Measurements from ENCODE around the gene CTBP1. TPM values are rescaled to one million over a fixed set of nuclear protein-coding genes. Genes with fewer than 3 reads are reported as not detected.
"Not testable (repeated sequence)": the region's sequence is repeated elsewhere in the genome, so short reads cannot be mapped to it uniquely, and the experiment has no call there.

The CTBP1 gene
- polyA plus RNA-seq, 1 donor, result 119 TPM

DNA sequence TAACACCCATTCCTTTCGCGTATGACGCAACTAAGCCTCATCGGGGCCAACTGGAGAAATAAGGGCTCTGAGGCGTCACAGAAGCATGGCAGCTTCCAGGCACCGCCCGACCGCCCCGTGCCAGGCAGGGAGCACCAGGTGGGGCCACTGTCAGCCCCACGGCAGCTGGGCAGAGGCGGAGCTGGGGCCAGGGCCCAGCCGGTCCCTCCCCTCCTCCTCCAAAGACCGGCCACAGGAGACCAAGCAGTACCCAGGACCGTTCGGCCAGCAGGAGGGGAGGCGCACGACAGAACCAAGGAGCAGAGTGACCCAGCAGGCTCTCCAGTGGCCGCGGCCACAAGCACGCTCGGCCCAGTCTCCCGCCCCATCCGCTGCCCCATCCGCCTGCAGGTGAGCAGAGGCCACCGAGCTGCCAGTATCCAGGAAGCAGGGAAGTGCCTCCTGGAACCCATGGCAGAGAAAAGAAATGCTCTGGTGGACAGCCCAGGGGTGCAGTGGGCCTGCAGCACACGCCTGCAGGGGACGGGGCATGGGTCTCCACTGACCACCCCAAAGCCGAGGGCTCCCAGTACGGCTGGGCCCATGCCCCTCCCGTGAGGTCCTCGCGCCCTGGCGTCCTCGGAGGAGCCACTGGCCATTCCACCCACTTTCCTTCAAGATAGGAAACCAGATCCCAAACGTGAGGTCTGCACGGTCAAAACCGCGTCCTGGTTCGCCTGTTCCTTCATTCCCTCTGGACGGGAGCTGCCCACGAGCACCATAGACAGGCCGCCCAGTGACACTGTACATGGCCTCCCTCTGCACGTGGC lies 9.6 kb downstream of the CTBP1 start:
- DNase-seq (ENCODE audit: low read depth), result no peak

DNA sequence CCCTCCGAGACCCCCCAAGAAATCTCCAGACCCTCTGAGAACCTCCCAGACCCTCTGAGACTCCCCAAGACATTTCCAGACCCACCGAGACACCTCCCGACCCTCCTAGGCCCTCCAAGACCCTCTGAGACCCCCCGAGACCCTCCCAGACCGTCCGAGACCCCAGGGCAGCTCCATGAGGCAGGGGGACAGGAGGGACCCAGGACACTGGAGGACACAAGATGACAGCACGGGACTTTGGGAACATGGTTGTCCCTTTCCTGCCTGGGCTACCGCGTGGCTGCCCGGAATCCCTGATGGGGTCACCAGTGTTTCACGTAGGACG lies 10.3 kb downstream of the CTBP1 start:
- DNase-seq (ENCODE audit: low read depth), result no peak

DNA sequence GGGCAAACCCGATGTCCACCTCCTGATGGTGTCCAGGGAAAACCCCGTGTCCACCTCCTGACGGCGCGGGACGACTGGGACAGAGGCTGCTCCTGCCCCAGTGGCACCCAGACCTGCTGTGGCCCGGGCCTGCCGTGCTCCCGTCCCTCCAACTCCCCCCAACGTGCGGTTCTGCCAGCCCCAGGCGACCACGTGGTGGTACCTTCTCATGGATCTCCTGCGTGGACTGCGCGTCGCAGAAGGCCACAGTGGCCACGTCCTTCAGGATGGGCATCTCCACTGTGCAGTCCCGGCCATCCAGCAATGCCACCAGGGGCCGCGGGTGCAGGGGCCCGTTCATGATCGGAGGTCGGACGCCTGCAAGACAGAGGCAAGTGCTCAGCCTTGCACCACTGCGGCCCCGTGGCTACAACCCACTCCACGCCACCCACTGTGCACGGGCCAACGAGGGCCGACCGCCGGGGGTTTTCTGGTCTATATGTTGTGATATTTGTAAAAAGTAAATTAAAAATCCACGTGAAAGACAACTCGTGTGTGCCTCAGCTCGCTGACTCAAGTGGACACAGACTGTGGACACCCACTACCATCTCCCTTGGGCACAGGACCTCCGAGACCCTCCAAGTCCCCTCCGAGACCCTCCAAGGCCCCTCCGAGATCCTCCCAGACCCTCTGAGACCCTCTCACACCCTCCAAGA lies 10.8 kb downstream of the CTBP1 start:
- no peak for DNase-seq (ENCODE audit: low read depth)

DNA sequence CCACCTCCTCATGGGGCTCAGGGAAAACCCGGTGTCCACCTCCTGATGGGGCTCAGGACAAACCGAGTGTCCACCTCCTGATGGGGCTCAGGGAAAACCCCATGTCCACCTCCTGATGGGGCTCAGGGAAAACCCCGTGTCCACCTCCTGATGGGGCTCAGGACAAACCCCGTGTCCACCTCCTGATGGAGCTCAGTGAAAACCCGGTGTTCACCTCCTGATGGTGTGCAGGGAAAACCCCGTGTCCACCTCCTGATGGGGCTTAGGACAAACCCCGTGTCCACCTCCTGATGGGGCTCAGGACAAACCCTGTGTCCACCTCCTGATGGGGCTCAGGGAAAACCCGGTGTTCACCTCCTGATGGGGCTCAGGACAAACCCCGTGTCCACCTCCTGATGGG lies 11.7 kb downstream of the CTBP1 start:
- DNase-seq (ENCODE audit: low read depth), result not testable (repeated sequence)

DNA sequence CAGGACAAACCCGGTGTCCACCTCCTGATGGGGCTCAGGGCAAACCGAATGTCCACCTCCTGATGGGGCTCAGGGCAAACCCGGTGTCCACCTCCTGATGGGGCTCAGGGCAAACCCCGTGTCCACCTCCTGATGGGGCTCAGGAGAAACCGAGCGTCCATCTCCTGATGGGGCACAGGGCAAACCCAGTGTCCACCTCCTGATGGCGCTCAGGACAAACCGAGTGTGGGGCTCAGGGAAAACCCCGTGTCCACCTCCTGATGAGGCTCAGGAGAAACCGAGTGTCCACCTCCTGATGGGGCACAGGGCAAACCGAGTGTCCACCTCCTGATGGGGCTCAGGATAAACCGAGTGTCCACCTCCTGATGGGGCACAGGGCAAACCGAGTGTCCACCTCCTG lies 12.1 kb downstream of the CTBP1 start:
- not testable (repeated sequence) for DNase-seq (ENCODE audit: low read depth)

DNA sequence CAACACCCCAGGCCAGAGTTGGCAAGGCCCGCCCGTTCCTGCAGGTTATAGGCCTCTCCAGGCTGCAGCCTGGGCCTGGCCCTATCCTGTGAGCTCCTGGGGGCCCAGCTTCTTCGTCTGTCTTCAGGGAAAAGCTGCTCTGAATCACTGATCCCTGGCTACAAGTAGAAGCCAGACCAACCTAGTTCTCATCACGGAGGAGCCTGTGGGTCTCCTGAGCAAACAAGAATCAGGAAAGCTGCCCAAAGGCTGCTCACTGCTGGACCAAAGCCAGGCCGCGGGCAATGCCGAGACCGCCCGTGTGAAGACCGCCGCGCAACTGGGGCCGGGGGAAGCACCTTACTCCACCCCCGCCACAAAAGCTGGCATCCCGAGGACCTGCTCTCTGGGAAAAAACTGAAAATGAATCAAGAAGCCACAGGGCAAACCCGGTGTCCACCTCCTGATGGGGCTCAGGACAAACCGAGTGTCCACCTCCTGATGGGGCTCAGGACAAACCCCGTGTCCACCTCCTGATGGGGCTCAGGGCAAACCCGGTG lies 12.8 kb downstream of the CTBP1 start:
- no peak for DNase-seq (ENCODE audit: low read depth)

DNA sequence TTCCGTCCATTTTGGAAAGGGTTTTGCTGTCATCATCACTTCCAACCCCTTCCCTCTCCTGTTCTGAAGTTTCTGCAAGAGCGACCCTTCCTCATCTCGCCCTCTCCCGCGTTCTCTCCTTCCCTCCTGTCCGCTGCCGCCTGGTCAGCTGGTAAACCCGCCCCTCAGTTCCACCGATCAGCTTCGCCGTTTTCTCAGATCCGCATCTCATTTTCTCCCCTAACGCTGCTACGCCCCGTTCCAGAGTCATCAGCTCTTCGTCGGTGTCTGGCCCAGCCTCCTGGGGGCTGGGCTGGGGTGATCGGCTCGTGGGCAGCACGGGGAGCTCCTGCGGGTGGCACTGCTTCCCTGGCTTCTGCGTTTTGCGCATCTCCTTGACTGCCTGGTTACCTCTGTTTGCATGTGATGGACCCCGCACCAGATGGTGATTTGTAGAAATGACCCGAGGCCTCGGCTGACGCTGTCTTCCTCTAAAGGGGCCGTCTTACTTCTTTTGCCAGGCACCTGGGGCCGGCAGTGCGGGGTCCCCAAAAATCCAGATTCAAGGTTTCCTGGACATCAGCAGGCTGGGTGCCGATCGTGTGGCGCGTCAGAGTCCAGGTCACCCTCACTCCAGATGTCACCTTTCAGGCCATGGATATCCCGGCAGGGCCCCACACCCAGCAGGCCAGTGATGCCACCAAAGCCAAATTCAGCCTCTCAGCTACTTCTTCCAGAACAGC lies 13.4 kb downstream of the CTBP1 start:
- DNase-seq (ENCODE audit: low read depth), result no peak

DNA sequence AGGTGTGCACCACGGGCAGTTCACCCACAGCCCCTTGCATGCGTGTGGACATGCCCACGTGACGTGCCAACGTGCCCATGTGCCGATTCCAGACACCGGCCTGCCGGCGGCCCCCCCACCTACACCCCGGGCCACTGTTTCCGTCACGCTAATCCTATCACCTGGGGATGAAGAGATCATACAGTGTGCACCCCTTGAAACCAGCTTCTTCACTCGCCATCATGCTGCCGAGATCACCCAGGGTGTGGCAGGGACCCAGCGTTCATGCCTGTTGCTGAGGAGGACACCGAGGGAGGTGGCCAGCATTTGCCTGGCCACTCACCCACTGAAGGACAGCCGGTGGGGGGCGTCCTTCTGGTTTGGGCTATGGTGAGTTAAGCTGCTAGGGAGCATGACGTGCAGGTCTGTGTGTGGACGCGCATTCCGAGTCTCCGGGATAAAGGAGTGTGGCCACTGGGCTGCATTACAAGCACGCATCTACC lies 14.1 kb downstream of the CTBP1 start:
- no peak for DNase-seq (ENCODE audit: low read depth)

DNA sequence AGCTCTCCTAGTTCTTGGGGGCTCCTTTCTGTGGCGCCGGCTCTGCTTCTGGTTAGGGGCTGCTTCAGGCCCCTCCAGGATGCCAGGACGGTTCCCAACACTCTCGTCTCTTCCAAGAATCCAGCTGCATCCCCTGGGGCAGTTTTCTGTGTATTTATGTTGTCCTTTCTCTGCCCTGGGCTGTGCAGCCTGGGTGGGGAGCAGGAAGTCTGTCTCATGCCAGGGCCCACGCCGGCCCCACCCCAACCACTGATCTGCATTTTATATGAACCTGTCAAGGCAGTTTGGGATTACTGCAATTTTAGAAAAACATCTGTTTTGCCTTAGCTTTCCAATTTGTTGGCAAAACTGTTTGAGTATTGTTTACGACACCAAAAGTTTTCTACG lies 14.6 kb downstream of the CTBP1 start:
- DNase-seq (ENCODE audit: low read depth), result no peak

DNA sequence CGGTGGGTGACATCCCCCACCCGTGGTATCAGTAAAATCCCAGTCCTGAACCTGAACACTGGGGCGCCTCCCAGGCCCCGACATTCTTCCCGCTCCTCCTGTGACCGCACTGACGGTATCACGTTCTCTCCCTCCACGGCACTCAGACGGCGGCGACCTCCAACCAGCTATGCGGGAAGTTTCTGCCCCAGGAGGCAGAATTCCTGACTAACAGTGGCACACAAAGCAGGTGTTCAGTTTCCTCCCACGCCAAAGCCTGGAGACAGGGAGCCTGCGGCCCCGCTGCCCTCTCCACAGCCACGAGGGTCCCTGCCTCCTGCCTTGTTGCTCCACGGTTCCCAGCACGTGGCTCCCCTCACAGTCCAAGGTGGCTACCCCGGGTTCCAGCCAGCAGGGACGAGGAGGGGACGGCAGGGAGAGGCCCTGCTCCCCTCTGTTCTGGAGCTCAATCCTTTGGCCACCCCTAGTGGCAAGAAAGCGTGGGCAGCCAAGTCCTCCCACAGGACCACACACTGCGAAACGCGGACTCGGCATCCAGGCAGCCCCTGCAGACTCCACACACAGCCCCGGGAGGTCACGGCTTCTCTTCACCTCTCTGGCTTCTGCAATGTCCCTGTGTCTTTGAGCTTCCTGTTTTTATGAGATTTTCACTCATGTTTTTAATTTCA lies 15.2 kb downstream of the CTBP1 start:
- no peak for DNase-seq (ENCODE audit: low read depth)

DNA sequence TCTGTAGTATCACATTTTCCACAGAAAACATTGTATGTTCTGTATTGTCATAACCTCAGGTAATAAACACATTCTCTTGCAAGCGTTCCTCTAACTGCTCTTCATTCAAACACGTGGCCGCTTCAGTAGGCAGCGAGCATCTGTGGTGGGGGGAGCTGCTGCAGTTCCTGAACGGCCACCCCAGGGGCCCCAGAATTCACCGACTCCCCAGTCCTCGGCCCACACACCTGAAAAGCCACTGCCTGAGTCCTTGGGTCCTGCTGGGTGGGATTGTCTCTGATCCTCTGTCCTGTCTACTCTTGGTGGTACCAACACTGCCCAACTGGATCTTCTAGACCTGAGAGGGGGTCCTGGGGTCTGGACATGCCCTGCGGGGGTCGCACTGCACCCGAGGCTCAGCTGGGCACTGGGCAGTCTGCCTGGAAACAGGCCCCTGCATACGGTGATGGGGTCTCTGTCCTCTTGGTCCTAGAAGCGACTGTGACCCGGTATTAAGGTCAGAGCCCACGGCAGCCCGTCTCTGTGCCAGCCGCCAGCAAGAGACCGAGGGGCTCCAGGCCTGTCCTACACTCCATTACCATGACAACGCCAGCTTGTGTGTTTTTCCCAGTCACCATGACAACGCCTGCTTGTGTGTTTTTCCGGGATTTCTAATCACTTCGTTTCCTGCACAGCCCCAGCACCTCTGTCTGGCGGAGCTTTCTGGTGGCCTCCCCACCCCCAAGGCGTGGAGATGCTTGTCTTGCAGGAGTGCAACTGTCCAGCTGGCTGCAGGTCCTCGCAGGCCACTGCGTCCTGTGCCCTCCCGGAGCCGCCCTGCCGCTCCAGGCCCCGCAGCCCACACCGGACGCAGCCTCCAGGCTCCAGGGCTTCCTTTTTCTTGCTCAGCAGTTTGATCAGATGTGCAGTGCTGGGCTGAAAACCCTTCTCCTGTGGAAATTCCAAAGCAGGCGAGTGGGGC lies 16.0 kb downstream of the CTBP1 start:
- DNase-seq (ENCODE audit: low read depth), result no peak

DNA sequence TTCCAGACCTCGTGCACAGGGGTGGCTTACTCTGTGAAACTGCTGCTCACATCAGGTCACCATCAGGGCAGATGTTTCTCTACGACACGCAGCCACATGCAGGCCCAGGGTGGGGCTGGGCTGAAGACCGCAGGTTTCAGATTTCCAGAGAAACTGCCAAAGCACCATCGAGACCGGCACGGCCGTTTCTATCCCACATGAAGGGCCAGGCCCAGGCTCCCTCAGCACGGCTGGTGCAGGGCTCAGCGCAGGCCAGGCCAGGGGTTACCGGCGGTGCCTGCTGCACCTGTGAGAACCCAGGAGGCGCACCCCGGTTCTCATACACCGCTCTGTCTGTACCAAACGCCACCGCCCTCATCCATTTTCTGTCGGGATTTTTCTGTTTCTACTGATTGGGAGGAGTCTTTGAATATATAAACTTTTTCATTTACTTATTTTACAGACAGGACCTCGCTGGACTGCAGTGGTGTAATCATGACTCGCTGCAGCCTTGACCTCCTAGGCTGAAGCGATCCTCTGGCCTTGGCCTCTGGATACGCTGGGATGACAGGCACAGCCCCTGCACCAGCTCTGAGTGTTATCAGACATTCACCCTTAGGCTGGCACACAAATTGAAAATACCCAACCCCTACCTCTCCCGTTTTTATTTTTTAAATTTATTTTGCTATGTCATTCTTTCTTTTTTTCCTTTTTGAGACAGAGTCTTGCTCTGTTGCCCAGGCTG lies 17.1 kb downstream of the CTBP1 start:
- no peak for DNase-seq (ENCODE audit: low read depth)

DNA sequence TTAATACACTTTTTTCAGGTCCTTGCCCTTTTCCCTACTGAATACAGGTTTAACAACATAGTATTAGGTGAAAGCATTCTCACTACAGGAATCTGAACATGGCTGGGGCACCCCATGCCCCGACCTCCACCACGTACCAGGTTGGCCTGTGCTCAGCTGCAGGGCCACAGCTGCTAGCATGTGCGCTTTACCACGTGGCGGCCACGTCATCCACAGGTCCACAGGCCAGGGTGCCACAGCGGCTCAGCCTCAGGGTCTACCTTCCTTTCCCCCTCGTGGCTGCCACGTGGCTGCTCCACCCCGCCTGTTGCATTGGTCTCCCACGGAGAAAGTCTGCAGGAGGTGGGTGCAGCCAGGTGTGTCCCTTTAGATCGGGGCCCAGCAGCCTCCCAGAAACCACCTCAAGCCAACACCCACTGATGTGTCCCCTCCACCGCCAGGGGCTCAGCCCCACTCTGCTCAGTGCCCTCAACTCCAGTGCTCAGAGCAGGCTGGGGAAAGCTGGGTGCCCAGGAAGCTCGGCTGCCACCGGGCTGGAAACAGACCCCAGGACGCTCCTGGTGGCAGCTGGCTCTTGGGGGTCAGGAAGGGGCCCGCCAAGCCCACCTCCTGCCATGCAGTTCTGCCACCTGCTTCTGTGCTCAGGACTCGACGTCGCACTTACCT lies 17.8 kb downstream of the CTBP1 start:
- DNase-seq (ENCODE audit: low read depth), result no peak

DNA sequence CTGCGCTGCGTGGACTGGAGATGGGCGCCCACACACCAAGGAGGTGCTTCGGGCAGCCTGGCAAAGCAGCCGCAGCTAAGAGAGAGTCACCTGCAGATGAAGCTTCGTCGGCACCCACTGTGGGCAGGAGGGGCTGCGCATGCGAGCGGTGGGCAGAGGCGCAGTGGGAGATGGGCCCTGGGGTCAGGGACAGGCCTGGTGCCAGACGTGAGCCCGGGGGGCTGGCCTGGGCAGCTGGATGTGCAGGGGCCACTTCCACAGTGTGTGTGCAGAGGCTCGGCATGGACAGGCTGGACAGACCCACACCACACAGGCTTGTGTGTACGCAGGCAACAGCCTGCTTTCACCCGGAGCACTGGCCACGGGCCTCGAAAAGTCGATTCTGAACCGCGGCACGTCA lies 18.6 kb downstream of the CTBP1 start:
- no peak for DNase-seq (ENCODE audit: low read depth)

DNA sequence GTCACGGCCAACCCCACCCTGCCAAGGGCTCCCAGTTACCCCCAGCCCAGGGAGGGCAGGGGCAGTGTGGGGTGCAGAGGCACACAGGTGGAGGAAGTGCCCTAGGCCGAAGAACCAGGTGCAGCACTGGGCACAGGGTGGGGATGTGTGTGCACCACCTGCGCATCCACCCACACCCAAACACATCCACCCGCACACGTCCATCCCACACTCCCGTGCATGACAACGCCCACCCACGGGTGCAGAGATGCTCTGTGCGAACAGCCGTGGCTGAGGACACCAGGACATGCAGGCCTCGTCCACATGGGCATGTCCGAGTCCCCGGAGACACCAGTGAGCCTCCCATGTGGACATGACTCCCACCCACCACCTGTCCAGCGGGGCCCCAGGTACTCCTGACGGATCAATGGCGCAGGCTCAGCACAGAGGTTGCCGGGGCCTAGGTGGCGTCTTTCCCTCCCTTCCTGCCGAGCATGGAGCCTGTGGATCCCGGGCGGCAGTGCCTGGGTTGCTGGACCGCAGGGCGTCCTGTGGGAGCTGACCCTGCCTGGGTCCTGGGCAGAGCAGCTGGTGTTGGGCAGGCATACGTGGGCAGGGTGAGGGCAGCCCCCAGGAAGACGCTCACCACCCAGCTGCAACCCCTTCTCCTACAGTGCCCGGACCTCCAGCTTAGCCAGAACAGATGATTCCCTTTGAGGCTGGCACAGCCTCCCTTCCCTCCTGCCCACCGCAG lies 19.6 kb downstream of the CTBP1 start:
- DNase-seq (ENCODE audit: low read depth), result no peak

DNA sequence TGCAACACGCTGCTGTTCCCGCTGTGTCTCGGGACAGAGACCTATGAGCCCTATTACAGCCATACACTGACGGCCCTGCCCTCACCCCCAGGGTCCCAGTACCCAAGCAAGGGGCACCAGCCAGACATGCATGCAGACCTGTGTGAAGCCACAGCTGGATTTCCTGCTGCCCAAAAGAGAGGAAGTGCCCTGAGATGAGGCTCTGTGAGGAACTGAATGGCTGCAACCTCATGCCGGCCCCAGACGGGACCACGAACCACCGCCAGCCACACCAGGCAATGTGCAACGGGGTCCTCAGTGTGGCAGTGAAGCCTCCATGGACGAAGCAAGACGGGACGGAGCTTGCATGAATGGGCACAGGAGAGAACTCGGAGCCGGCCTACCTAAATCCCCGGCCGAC lies 21.1 kb downstream of the CTBP1 start:
- DNase-seq (ENCODE audit: low read depth), result no peak

DNA sequence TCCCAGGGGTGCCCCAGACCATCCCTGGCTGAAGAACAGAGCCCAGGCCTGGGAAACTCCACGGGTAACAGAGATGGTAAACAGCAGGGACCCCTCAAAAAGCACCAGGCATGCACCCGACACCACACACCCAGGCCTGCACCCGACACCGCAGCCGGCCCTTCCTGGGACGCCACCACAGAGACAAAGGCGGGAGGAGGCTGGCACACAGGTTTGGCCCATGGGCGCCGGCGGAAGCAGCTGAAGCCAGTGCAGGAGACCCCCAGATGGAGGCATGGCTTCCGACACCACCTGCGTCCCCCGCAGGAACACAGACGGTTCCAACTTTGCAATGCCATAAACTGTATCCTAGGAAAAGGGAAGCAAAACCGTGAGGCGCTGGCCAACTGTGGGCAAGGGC lies 22.3 kb downstream of the CTBP1 start:
- DNase-seq (ENCODE audit: low read depth), result no peak

DNA sequence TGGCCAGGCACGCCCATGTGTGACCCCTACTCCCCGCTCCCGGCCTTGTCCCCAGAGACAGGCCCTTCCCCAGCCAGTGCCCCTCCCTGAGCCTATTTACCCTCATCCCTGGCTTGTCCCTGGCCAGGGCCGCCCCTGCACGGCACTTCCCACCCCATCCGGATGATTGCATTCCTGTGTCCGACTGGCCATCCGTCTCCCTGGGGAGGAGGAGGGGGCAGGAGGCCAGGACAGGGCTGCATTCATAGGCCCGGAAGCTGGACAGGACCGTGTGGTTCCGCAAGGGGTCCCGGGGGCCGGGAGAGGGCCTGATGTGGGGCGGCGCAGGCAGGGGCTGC lies 22.8 kb downstream of the CTBP1 start:
- DNase-seq (ENCODE audit: low read depth), result no peak
